Activated CD4-positive, alpha-beta T cell treated with anti-CD3 and anti-CD28 coated beads, Interleukin-2, amount 50 U/mL, for 16 hours (primary cell): ENCODE results near the gene HINFP.
"Not testable (repeated sequence)": the region's sequence is repeated elsewhere in the genome, so short reads cannot be mapped to it uniquely, and the experiment has no call there.

Experiments used
- DNase-seq: peaks from one replicate; pipeline ENCODE4 v3.0.0-alpha.2; 2020

Gene HINFP

DNA sequence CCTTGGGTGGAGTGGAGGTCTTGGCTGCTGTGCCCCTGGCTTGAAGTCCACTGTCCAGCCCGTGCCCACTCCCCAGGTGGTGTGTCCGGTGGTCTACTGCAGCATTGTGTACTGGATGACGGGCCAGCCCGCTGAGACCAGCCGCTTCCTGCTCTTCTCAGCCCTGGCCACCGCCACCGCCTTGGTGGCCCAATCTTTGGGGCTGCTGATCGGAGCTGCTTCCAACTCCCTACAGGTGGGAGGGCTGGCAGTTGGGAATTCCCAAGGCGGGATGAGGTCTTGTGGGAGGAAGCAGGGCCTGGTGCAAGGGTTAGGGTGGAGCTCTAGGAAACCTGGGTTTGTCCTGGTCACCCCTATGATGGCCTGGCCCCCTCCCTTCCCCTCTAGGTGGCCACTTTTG, 38.8 kb downstream of the HINFP start:
- no peak for DNase-seq

DNA sequence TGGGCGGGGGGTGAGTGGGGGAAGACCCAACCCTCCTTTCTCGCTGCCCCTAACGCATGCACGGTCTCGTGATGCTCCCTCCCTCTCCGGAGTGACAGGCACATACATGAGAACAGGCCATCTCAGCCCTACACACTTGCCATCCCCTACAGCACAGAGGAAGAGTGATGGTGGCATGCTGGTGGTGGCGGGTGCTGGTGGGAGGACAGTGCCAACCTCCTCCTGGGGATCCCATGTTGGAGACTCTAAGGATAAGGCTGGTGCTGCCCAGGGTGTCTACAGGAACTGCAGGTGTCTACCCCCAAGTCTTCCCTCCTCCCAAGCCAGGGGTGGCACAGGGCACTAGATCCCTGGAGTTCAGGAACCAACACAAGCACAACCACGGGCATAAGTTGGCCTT, 40.5 kb downstream of the HINFP start:
- no peak for DNase-seq

DNA sequence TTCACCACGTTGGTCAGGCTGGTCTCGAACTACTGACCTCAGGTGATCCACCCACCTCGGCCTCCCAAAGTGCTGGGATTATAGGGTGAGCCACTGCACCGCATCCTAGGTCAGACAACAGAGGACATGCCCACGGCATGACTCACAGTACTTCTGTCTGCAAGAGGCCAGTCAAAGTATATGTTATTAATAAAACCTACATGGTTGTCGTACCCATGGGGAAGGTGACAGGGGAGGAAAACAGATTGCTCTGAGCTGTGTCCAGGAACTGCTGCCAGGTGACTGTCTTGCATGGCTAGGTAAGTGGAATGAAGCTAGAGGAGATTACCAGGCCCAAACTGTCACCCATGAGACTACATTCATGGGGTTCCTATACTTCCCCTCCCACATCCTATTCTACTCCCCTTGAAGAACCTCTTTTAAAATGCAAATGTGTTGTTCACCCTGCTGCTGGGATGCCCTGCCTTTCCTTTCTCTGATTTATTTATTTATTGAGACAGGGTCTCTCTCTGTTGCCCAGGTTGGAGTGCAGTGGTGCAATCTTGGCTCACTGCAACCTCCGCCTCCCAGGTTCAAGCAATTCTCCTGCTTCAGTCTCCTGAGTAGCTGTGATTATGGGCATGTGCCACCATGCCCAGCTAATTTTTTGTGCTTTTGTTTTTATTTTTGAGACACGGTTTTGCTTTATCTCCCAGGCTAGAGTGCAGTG, 45.1 kb downstream of the HINFP start:
- no peak for DNase-seq

DNA sequence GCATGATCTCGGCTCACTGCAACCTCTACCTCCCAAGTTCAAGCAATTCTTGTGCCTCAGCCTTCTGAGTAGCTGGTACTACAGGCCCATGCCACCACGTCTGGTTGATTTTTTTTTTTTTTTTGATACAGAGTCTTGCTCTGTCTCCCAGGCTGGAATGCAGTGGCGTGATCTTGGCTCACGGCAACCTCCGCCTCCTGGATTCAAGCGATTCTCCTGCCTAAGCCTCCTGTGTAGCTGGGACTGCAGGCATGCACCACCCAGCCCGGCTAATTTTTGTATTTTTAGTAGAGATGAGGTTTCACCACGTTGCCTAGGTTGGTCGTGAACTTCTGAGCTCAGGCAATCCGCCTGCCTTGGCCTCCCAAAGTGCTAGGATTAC, 45.7 kb downstream of the HINFP start:
- not testable (repeated sequence) for DNase-seq

DNA sequence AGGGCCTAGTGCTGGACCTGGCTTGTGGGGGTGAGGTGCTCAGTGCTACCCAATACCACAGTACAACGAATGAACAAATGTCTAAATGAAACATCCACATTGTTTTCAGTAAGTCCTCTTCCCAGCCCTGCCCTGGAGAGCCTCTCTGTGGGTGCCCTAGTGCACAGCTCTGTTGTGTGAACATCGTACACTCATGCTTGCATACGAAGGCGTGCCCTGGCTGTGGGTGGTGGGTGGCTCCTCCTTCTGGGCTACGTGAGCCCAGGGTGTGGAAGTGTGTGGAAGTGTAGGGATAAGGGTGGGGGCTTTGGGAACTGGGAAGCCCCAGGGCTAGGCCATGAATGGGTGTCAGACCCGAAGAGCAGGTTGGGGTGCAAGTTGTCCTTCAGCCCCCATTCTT, 46.6 kb downstream of the HINFP start:
- DNase-seq, result no peak

DNA sequence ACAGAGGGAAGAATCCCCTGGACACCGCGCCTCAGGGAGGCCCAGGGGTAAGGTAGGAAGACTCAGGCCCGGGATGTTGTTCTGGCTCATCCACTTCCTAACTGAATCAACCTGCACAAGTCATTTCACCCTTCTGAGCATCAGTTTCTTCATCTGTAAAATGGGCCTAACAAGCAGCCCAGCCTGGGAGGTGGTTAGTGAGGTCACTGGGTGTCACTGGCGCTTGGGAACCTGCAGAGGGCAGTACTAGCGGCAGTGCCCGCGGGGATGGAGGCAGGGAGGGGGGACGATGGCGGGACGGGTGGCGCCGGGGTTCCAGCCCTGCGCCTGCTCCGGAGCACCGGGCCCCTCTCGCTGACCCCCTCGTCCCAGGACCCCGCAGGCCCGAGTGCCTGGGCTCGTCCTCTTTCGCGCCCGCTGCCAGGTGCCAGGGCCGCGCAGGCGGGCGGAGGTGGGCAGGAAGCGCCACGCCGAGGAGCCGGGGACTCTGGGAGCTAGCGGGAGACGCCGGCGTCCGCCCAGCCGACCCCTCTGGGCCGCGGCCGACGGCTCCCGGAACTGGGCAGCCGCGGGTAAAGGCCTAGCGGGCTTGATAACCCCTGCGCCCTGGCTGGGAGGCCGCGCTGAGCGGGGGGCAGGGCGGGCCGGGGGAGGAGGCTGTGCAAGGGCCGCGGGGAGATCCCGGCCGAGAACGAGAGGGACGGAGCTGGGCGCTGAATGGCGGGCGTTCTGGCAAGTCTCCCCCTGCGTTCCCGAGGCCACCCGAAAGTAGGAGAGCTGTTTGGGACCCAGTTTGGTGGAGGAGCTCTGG, 47.3 kb downstream of the HINFP start, which contains the start of gene NLRX1:
Gene NLRX1, plus strand, starts transcription at position 255 of the 811 bp plus-strand sequence. CDS start 2,679 bp downstream, outside the sequence.
- DNase-seq, result peak; percentile 92

DNA sequence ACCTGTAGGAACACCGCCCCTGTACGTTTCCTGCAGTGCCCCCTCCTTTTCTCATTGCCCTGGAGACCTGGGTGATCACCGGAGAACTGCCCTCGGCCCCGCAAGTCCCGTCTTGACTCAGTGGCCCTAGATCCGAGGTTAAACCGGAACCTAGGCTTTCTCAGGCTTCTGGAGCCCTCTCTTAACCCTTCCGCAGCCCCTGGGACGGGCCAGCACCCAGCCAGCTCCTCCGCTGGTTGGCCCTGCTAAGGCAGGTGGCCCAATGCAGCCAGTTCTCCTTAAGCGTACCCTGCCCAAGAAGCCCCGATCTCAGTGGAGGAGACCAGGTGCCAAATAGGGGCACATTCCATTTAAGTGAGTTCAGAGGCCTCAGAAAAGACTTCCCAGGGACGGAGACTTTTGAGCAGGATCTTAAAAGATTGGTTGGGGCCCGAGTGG, 47.9 kb downstream of the HINFP start:
- DNase-seq, result peak; percentile 67

DNA sequence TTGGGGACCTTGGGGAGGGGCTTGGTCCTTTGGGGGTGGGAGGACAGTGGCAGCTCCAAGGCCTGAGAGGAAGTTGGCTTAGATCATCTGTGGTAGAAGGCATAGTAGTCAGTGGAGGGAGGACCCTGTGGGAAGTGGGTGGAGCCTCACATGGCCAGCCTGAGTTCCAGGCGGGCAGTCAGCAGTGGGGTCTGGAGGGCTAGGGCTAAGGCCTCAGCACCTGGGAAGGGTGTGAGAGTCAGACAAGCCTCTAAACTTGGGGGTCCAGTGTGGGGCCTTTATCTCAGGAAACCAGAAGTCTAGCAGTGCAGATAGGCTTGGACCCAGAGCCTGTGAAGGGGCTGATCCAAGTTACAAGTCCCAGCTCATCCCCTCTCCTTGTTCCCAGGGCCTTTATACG, 51.1 kb downstream of the HINFP start:
- DNase-seq, result no peak

DNA sequence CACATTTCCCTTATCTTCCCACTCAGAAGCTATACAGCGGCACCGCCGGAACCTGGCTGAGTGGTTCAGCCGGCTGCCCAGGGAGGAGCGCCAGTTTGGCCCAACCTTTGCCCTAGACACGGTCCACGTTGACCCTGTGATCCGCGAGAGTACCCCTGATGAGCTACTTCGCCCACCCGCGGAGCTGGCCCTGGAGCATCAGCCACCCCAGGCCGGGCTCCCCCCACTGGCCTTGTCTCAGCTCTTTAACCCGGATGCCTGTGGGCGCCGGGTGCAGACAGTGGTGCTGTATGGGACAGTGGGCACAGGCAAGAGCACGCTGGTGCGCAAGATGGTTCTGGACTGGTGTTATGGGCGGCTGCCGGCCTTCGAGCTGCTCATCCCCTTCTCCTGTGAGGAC, 52.1 kb downstream of the HINFP start:
- DNase-seq, result no peak

DNA sequence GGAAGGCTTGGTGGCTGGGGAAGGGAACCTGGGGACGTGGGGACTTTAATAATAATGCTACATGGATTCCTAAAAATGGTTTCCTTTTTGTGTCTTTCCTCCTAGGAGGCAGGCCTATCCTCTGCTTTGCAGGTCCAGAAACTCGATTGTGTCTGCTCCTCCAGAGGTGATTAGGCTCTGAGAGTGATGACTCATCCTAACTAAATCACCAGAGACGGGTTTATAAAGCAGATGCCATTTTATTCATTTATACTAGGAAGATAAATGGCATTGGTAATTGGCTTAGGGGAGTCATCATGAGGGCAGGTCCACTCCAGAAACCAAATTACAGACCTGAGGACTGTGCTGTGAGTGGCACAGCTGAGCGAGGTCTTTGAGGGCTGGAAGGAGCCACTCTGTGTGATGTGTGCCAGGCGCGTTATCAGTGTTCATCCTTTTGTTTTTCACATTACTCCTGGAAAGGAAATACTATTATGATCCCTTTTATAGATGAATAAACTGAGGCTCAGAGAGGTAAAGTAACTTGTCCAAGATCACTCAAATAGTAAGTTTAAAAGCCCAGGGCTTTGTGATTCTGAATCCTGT, 54.2 kb downstream of the HINFP start:
- DNase-seq, result peak; percentile 23

DNA sequence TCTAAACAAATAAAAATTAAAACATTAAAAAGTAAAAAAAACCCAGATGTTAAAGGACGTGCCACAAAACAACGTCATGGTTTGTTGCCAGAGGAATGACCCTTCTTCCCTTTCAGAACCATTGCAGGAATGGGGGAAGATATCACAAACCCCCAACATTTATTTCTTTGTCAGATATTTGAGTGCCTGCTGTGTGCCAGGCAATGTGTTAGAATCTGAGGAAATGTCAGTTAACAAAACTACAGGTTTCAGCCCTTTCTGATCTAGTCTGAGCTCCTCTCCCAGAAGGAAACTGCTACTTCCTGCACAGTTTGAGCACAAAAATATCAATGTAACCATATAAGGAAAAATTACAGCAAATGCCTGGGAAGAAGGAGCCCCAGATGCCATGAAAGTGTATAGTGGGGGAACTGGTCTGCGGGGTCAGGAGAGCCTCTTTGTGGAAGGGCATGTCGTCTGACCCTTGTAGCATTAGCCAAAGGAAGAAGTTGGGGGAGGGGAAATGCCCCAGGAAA, 56.8 kb downstream of the HINFP start:
- DNase-seq, result no peak

DNA sequence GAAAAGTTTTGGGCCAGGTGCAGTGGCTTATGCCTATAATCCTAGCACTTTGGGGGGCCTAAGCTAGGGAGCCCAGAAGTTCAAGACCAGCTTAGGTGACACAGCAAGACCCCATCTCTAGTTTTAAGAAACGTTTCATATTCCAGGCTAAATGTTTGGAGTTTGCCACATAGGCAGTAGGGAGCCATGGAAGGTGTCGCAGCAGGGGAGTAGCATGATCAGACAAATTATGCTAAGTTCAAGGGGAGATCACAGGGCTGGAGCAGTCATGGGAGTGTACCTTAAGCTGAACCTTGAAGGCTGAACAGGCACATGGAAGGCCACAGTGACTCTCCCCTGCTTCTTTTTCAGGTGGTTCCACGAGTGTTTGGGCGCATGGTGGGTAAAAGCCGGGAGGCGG, 58.0 kb downstream of the HINFP start:
- DNase-seq, result no peak

DNA sequence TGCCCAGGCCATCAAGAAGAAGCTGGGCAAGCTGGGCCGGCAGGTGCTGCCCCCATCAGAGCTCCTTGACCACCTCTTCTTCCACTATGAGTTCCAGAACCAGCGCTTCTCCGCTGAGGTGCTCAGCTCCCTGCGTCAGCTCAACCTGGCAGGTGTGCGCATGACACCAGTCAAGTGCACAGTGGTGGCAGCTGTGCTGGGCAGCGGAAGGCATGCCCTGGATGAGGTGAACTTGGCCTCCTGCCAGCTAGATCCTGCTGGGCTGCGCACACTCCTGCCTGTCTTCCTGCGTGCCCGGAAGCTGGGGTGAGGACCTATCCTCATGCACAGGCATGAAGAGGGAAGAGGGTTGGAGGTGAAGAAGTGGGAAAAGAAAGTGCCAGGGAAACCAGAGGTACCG, 58.6 kb downstream of the HINFP start:
- DNase-seq, result no peak

DNA sequence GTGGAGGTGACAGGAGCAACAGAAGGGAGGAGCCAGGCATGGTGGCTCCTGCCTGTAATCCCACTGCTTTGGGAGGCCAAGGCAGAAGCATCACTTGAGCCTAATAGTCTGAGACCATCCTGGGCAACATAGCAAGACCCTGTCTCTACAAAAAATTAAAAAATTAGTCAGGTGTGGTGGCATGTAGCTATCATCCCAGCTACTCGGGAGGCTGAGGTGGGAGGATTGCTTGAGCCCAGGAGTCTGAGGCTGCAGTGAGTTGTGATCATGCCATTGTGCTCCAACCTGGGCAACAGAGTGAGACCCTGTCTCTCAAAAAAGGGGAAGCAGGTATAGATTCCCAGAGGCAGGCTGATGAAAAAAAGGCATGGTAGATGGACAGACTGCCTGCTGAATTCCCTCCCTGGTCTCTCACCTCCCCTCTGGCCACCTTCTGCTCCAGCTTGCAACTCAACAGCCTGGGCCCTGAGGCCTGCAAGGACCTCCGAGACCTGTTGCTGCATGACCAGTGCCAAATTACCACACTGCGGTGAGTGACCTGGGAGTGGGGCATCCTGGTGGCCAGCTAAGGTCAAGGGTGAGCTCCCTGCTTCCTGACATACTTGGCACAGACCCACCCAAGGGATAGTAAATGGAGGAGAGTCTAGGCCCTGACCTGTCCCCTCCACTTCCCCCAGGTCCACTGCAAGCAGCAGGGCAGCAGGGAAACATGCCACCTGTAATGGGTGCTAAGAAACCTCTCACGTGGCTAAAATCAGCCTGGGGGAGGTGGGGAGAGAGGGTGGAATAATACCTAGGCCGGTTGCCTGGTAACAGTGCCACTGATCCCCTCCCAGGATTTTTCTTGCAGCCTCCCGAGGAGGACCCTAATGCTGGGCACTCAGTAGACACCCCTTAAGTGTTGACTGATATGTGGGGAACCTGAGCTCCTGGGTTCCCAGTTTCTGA, 59.6 kb downstream of the HINFP start:
- no peak for DNase-seq

DNA sequence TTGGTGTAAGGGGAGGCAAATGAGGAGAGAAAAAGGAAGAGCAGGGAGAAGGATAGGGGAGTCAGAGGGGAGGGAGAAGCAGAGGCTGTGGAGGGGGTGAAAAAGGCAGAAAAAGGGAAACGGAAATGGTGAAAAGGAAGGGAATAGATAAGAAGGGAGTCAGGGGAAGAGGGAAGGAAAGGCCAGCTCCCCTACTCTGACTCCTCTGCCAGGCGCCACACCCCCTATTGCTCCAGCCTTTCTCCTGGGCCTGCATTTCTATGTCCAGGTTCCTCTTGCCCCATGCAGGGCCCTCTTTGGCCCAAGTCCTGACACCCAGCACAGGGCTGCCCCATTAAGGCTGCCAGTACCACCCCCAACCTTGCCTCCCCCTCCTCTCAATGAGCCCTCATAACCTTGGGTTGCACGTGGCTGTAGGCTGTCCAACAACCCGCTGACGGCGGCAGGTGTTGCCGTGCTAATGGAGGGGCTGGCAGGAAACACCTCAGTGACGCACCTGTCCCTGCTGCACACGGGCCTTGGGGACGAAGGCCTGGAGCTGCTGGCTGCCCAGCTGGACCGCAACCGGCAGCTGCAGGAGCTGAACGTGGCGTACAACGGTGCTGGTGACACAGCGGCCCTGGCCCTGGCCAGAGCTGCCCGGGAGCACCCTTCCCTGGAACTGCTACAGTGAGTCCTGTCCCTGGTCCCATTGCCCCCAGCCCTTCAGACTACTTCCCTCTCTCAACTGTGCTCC, 60.5 kb downstream of the HINFP start:
- DNase-seq, result no peak

DNA sequence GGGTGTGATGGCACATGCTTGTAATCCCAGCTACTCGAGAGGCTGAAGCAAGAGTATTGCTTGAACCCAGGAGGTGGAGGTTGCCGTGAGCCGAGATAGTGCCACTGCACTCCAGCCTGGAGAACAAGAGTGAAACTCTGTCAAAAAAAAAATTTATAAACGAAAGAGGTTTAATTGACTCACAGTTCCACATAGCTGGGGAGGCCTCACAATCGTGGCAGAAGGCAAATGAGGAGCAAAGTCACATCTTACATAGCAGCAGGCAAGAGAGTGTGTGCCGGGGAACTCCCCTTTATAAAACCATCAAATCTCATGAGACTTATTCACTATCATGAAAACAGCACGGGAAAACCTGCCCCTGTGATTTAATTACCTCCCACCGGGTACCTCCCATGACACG, 63.0 kb downstream of the HINFP start:
- DNase-seq, result not testable (repeated sequence)
